ENCODE results near the gene SLC22A3.
A peak's percentile ranks its signal among the peaks of the same experiment; 100 is the strongest.

SLC22A3 gene

GRCh38 chr6:160437154-160437553 lies 89.0 kb downstream of the SLC22A3 start:
- Histone ChIP-seq H2BK15ac (ENCODE audit: low read depth, poor library complexity, severe bottlenecking) (no peak overlapping the region), H3K9me3 (ENCODE audit: control insufficient read depth, low read length) (no peaks in the 10 kb centered on the region), H4K8ac (ENCODE audit: low read length) (no peak overlapping the region), H2AFZ (ENCODE audit: low read depth, low read length) (no peak overlapping the region), H3K27ac (ENCODE audit: low read length, poor library complexity, severe bottlenecking) (no peak overlapping the region), H3K18ac (ENCODE audit: low read depth in 1 of 2, low read length in 2 of 2) (no peak overlapping the region), H2BK12ac (ENCODE audit: low read length in 2 of 2) (no peak overlapping the region), H3K14ac (ENCODE audit: low read length in 2 of 2) (no peak overlapping the region), H3K4ac (ENCODE audit: low read depth in 1 of 2, low read length in 2 of 2) (no peak overlapping the region), H4K91ac (ENCODE audit: low read length) (no peak overlapping the region), H3K9ac (ENCODE audit: low read length) (no peak overlapping the region), H3K27me3 (ENCODE audit: control insufficient read depth in 1 of 2, insufficient read depth in 1 of 2, low read length in 2 of 2) (no peaks in the 10 kb centered on the region), H3K4me1 (ENCODE audit: control insufficient read depth, insufficient read depth, low read depth, low read length) (peaks cover 7% of the 10 kb centered on the region), H2BK5ac (ENCODE audit: low read depth, low read length, poor library complexity, severe bottlenecking) (no peak overlapping the region), H3K23ac (ENCODE audit: low read length in 2 of 2) (no peak overlapping the region), H3K4me3 (ENCODE audit: insufficient read depth in 1 of 2, low read depth in 1 of 2, low read length in 2 of 2) (no peak overlapping the region), H3K36me3 (ENCODE audit: control insufficient read depth in 1 of 2, insufficient read depth in 2 of 2, low read depth in 1 of 2, low read length in 2 of 2) (no peaks in the 10 kb centered on the region), H3K79me1 (replicated peaks; ENCODE audit: low read length, poor library complexity, severe bottlenecking) (no peaks in the 10 kb centered on the region), H3K4me2 (ENCODE audit: low read length, poor library complexity, severe bottlenecking) (no peak overlapping the region), H2AK5ac (ENCODE audit: low read length, severe bottlenecking) (no peak overlapping the region), H2BK120ac (ENCODE audit: low read depth, low read length) (no peak overlapping the region)
- WGBS: 77% methylated on average over 5 of the region's 5 CpGs
- DNase-seq: no peak

GRCh38 chr6:160437775-160438174 lies 89.6 kb downstream of the SLC22A3 start:
- Histone ChIP-seq H4K91ac (ENCODE audit: low read length) (no peak overlapping the region), H2BK15ac (ENCODE audit: low read depth, poor library complexity, severe bottlenecking) (no peak overlapping the region), H3K18ac (ENCODE audit: low read depth in 1 of 2, low read length in 2 of 2) (no peak overlapping the region), H3K4me1 (ENCODE audit: control insufficient read depth, insufficient read depth, low read depth, low read length) (peaks cover 8% of the 10 kb centered on the region), H4K8ac (ENCODE audit: low read length) (no peak overlapping the region), H3K14ac (ENCODE audit: low read length in 2 of 2) (no peak overlapping the region), H3K4me2 (ENCODE audit: low read length, poor library complexity, severe bottlenecking) (no peak overlapping the region), H3K23ac (ENCODE audit: low read length in 2 of 2) (no peak overlapping the region), H3K27me3 (ENCODE audit: control insufficient read depth in 1 of 2, insufficient read depth in 1 of 2, low read length in 2 of 2) (no peaks in the 10 kb centered on the region), H3K4me3 (ENCODE audit: insufficient read depth in 1 of 2, low read depth in 1 of 2, low read length in 2 of 2) (no peak overlapping the region), H2AFZ (ENCODE audit: low read depth, low read length) (no peak overlapping the region), H3K9ac (ENCODE audit: low read length) (no peak overlapping the region), H2BK120ac (ENCODE audit: low read depth, low read length) (no peak overlapping the region), H3K9me3 (ENCODE audit: control insufficient read depth, low read length) (no peaks in the 10 kb centered on the region), H2BK5ac (ENCODE audit: low read depth, low read length, poor library complexity, severe bottlenecking) (no peak overlapping the region), H2AK5ac (ENCODE audit: low read length, severe bottlenecking) (peak overlapping the region; percentile 45), H3K27ac (ENCODE audit: low read length, poor library complexity, severe bottlenecking) (no peak overlapping the region), H3K79me1 (replicated peaks; ENCODE audit: low read length, poor library complexity, severe bottlenecking) (no peaks in the 10 kb centered on the region), H3K4ac (ENCODE audit: low read depth in 1 of 2, low read length in 2 of 2) (no peak overlapping the region), H2BK12ac (ENCODE audit: low read length in 2 of 2) (no peak overlapping the region), H3K36me3 (ENCODE audit: control insufficient read depth in 1 of 2, insufficient read depth in 2 of 2, low read depth in 1 of 2, low read length in 2 of 2) (no peaks in the 10 kb centered on the region)
- DNase-seq: no peak
- WGBS: 92% methylated on average over 4 of the region's 4 CpGs

DNA sequence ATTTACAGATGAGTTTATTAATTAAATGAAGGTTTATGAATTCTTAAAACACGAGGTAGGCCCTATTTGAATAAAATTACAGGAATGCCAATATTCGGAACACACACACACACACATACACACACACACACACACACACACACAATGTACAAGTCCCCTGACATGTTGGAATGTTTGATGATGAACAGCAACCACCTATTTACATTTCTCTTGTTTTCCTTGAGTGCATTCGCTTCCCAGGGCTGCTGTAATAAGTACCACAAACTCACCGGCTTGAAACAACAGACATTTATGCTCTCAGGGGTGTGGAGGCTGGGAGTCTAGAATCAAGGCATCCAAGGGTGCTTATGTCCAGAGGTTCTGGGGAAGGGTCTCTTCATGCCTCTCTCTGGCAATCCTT lies 90.3 kb downstream of the SLC22A3 start:
- no peaks in the 10 kb centered on the region for H3K36me3 ChIP-seq (ENCODE audit: control insufficient read depth in 1 of 2, insufficient read depth in 2 of 2, low read depth in 1 of 2, low read length in 2 of 2)
- H3K79me1 ChIP-seq (replicated peaks; ENCODE audit: low read length, poor library complexity, severe bottlenecking): no peaks in the 10 kb centered on the region
- no peak overlapping the region for H2BK5ac ChIP-seq (ENCODE audit: low read depth, low read length, poor library complexity, severe bottlenecking)
- no peak overlapping the region for H3K14ac ChIP-seq (ENCODE audit: low read length in 2 of 2)
- H3K23ac ChIP-seq (ENCODE audit: low read length in 2 of 2): no peak overlapping the region
- H3K27me3 ChIP-seq (ENCODE audit: control insufficient read depth in 1 of 2, insufficient read depth in 1 of 2, low read length in 2 of 2): no peaks in the 10 kb centered on the region
- WGBS: 65% methylated on average over 4 of the region's 4 CpGs
- no peak for DNase-seq
- no peak overlapping the region for H2BK12ac ChIP-seq (ENCODE audit: low read length in 2 of 2)
- no peak overlapping the region for H3K27ac ChIP-seq (ENCODE audit: low read length, poor library complexity, severe bottlenecking)
- no peak overlapping the region for H3K9ac ChIP-seq (ENCODE audit: low read length)
- peaks cover 8% of the 10 kb centered on the region for H3K4me1 ChIP-seq (ENCODE audit: control insufficient read depth, insufficient read depth, low read depth, low read length)
- H3K4me2 ChIP-seq (ENCODE audit: low read length, poor library complexity, severe bottlenecking): no peak overlapping the region
- no peak overlapping the region for H2BK120ac ChIP-seq (ENCODE audit: low read depth, low read length)
- no peak overlapping the region for H4K8ac ChIP-seq (ENCODE audit: low read length)
- no peaks in the 10 kb centered on the region for H3K9me3 ChIP-seq (ENCODE audit: control insufficient read depth, low read length)
- no peak overlapping the region for H3K4ac ChIP-seq (ENCODE audit: low read depth in 1 of 2, low read length in 2 of 2)
- H2AFZ ChIP-seq (ENCODE audit: low read depth, low read length): no peak overlapping the region
- no peak overlapping the region for H2AK5ac ChIP-seq (ENCODE audit: low read length, severe bottlenecking)
- H3K4me3 ChIP-seq (ENCODE audit: insufficient read depth in 1 of 2, low read depth in 1 of 2, low read length in 2 of 2): no peak overlapping the region
- no peak overlapping the region for H2BK15ac ChIP-seq (ENCODE audit: low read depth, poor library complexity, severe bottlenecking)
- no peak overlapping the region for H3K18ac ChIP-seq (ENCODE audit: low read depth in 1 of 2, low read length in 2 of 2)
- H4K91ac ChIP-seq (ENCODE audit: low read length): no peak overlapping the region

GRCh38 chr6:160439751-160440150 lies 91.6 kb downstream of the SLC22A3 start:
- Histone ChIP-seq H3K27ac (ENCODE audit: low read length, poor library complexity, severe bottlenecking) (no peak overlapping the region), H3K36me3 (ENCODE audit: control insufficient read depth in 1 of 2, insufficient read depth in 2 of 2, low read depth in 1 of 2, low read length in 2 of 2) (no peaks in the 10 kb centered on the region), H3K27me3 (ENCODE audit: control insufficient read depth in 1 of 2, insufficient read depth in 1 of 2, low read length in 2 of 2) (no peaks in the 10 kb centered on the region), H3K14ac (ENCODE audit: low read length in 2 of 2) (no peak overlapping the region), H2BK12ac (ENCODE audit: low read length in 2 of 2) (no peak overlapping the region), H2AK5ac (ENCODE audit: low read length, severe bottlenecking) (no peak overlapping the region), H2BK5ac (ENCODE audit: low read depth, low read length, poor library complexity, severe bottlenecking) (no peak overlapping the region), H3K4me2 (ENCODE audit: low read length, poor library complexity, severe bottlenecking) (no peak overlapping the region), H2BK120ac (ENCODE audit: low read depth, low read length) (no peak overlapping the region), H3K23ac (ENCODE audit: low read length in 2 of 2) (no peak overlapping the region), H3K9me3 (ENCODE audit: control insufficient read depth, low read length) (no peaks in the 10 kb centered on the region), H2BK15ac (ENCODE audit: low read depth, poor library complexity, severe bottlenecking) (no peak overlapping the region), H3K4me1 (ENCODE audit: control insufficient read depth, insufficient read depth, low read depth, low read length) (peaks cover 8% of the 10 kb centered on the region), H3K79me1 (replicated peaks; ENCODE audit: low read length, poor library complexity, severe bottlenecking) (no peaks in the 10 kb centered on the region), H3K4ac (ENCODE audit: low read depth in 1 of 2, low read length in 2 of 2) (no peak overlapping the region), H4K91ac (ENCODE audit: low read length) (no peak overlapping the region), H2AFZ (ENCODE audit: low read depth, low read length) (no peak overlapping the region), H4K8ac (ENCODE audit: low read length) (no peak overlapping the region), H3K4me3 (ENCODE audit: insufficient read depth in 1 of 2, low read depth in 1 of 2, low read length in 2 of 2) (no peak overlapping the region), H3K18ac (ENCODE audit: low read depth in 1 of 2, low read length in 2 of 2) (no peak overlapping the region), H3K9ac (ENCODE audit: low read length) (no peak overlapping the region)
- 41% methylated on average over 4 of the region's 5 CpGs for WGBS
- no peak for DNase-seq
